Putamen (tissue), 1 donor: ENCODE data around the gene ALPI.
"Not testable (repeated sequence)": the region's sequence is repeated elsewhere in the genome, so short reads cannot be mapped to it uniquely, and the experiment has no call there.

ENCODE experiments used
- DNase-seq: peaks from one replicate; pipeline ENCODE4 v3.0.0-alpha.2; 2016; ENCODE audit warnings: low spot score

Gene ALPI

DNA sequence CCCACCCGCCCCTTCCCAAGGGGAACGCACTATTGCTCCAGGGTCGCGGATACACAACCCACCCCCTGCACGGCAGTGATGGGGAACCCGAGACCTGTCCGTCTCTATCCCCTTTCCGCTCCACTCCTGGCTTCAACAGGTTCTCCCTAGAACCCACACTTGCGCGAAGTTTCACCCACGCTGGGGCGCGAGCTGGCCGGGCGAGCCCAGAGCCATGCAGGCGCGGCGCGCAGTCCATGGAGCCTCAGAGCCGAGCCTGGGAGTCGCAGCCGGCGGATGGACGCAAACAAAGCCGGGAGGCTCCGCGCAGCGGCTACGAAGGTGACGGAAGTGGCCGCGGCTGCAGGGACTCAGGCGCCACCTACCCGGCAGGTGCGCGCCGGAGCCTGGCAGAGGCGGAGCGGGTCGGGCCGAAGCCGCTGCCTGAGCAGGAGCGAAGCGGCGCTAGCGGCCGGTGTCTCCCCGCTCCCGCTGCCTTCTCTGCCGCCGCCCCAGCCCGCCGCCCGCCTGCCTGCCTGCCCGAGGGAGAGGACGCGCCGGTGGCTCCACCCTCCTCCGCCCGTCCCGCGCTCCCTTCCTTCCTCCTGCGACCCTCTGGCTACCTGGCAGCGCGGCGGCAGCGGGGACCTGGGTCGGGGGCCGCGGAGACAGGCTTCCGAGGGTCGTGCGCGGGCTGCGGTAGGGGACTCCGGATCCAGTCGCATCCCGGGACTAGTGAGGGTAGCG lies 35.3 kb upstream of the ALPI start:
- no peak for DNase-seq

DNA sequence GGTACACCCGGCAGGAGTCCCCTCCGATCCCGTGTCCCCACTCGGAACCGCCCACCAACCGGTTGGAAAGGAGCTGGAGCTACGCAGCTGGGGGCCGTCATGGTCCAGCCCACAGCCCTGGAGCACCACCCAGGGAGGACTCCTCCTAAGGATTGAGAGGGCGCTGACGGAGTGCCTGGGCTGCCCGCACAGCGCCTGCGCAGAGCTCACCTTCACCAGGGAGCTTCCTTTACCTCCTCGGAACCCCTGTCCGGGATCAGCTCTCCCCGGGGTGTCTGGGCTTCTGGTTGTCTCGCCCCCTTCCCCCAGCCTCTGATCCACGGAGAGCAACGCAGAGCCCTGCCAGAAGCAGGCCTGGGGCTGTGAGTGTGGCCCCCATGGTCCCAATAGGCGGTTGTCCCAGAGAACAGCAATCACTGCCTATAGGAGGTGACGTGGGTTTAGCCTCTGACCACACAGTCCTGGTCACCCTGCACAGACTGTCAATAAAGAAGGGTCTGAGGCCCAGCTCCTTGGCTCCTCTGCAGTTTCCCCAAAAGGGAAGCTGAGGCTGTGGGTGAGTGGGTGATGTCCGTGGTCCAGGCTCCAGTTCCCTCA lies 34.7 kb upstream of the ALPI start:
- no peak for DNase-seq

DNA sequence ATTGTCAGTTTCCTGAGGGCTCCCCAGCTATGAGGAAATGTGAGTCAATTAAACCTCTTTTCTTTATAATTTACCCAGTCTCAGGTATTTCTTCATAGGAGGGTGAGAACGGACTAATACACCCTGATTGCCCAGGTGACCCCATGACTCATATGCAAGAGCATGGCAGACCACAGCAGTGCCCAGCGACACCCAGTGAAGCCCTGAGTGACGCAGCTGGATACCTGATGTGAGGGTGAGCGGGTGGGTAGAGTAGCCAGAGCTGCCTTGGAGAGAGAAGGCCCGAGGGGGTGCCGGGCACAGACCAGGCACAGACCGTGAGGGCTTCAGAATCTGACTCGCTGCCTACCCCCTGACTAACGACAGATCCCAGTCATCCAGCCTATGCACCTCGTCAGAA lies 33.9 kb upstream of the ALPI start:
- DNase-seq = no peak

DNA sequence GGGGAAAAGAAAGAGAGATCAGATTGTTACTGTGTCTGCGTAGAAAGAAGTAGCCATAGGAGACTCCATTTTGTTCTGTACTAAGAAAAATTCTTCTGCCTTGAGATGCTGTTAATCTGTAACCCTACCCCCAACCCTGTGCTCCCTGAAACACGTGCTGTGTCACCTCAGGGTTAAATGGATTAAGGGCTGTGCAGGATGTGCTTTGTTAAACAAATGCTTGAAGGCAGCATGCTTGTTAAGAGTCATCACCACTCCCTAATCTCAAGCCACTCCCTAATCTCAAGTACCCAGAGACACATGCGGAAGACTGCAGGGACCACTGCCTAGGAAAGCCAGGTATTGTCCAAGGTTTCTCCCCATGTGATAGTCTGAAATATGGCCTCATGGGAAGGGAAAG lies 33.0 kb upstream of the ALPI start:
- not testable (repeated sequence) for DNase-seq

DNA sequence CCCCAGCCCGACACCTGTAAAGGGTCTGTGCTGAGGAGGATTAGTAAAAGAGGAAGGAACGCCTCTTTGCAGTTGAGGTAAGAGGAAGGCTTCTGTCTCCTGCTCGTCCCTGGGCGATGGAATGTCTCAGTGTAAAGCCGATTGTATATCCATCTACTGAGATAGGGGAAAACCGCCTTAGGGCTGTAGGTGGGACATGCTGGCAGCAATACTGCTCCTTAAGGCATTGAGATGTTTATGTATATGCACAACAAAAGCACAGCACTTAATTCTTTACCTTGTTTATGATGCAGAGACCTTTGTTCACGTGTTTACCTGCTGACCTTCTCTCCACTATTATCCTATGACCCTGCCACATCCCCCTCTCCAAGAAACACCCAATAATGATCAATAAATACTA lies 32.5 kb upstream of the ALPI start:
- DNase-seq = not testable (repeated sequence)

DNA sequence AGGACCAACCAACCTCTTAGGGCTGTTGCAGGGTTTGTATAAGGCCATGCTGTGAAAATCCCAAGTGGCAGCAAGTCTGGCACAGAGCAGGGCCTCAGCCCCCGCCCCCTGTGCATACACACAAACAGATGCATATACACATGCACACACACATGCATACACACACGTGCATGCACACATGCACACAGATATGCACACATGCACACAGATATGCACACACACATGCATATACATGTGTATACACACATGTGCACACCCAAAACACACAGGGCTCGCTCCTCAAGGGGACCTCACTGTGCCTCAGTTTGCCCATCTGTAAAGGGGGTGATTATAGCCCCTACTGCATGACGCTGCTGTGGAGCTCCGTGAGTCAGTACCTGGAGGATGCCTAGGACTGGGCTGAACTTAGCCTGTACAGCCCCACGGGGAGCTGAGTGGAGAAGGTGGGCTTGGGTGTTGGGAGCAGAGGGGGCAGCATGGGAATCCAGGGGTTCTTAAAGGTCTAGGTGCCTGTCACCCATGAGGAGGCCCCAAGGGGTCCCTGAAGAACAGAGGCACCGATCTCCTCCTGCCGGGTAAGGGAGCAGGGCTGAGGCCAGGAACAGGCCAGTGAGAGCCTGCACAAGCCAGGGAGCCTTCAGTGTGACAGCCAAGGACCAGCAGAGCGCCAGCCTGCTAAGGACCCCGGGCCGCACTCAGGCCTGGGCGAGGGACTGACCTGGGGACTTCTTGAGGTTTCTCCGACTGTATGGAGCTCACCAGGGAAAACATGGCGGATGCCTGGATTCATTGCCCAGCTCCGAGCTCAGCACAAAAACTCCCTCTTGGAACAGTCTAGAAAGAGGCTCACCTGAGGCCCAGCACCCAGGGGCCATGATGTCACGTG lies 24.0 kb upstream of the ALPI start:
- no peak for DNase-seq

- DNase-seq = no peak
These were observed 23.3 kb upstream of the ALPI start for GRCh38 chr2:232432598-232433184.

GRCh38 chr2:232433622-232434021 lies 22.3 kb upstream of the ALPI start:
- DNase-seq = not testable (repeated sequence)

DNA sequence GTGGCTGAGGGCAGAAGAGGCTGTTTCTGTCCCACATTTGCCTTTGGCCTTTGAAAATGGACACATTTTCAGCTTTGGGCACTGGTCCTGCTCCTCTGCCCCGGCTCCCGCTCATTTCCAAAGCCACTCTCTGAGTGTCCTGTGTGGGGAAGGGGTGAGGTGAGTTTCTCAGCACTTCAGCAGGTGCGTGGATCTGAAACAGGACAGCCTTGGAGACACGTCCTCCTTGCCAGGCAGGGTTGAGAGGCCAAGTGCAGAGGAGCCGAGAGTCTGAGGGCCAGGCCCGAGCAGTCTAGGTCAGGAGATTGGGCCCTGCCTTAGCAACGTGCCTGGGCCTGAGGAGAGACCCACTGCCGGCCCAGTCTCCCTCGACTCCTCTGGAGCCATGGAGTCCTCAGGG lies 21.9 kb upstream of the ALPI start:
- DNase-seq = no peak

DNA sequence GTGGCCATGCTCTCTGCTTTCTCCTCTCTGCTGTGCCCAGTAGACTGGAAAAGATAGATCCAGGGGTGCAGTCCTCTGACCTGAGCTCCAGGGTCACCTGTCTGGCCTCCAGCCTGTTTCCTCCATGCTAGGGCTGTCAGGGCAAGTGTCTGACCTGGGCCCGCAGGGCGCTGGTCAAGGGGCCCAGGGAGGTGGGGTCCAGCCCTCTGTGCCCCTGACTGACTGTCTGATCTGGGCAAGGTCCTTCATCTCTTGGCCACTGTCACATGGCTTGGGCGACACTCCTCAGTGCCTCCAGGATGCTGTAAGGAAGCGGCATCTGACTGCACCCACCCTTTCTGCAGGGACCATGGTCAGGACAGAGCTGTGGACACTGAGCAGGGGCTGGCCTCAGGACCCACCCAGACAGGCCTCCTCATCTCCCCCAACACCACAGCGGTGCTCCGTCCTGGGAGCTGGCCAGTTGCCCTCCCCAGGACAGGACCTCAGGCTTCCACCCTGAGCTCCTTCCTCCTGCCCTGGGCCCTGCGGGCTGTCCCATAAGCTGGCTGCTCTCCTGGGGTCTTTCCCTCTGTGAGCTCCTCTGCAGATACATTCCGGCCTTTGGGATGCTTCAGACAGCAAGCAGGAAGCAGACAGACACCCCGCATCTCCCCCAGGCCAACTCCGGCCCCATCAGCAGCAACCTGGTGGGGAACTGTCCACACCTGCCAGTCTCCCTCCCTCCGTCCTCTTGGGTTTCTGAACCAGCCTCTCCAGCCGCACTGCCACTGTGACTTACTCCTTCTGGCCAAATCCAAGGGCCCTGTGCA lies 21.2 kb upstream of the ALPI start:
- no peak for DNase-seq

GRCh38 chr2:232435375-232435648 lies 20.6 kb upstream of the ALPI start:
- DNase-seq = no peak

DNA sequence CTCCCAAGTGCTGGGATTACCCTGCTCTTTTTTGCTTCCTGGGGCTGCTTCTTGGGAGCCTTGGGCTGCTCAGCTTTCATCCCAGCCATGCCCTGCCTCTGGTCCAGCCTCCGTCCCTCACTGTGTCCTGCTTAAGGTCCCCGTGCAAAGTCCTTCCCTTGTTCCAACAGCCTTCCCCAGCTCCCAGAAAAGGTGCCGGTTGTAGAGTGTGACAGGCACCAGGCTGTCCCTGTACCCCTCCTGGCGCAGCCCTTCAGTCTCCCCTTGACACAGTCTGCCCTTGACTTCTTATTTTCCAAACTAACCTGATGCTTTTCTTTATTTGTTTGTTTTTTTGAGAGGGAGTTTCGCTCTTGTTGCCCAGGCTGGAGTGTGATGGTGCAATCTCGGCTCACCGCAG lies 20.1 kb upstream of the ALPI start:
- DNase-seq = no peak

DNA sequence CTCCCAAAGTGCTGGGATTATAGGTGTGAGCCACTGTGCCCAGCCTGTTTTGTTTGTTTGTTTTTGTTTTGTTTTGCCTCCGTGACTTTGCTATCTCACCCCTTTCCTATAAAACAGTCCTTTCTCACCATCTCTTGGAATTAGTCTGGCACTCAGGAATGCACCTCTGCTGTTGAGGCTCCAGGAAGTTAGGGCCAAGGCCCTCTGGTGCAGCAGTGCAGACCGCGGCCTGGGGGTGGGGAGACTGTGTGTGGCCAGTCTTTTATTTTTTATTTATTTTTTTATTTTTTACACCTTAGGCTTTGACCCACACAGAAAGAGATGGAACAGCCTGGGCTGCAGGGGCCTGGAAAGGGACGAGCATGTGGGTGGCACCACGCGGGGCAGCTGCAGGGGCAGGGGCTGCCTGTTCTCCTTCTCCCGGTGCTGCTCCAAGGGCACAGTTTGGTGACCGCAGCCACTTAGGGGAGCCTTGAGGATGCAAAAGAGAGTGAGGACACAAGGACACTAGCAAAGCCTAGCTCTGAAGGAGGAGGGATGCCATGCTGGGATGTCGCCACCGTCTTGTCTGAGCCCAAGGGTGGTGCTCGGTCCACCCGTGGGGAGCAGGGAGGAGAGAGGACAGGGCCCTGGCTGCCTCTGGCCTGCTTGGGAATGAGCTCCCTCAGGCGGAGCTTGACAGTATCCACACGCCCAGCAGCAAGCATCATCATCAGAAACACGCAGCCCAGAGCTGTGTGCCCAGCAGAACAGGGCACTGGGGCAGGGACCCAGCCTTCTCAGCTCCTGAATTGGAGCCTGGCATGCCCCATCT lies 19.4 kb upstream of the ALPI start:
- DNase-seq = no peak

GRCh38 chr2:232437195-232437571 lies 18.8 kb upstream of the ALPI start:
- no peak for DNase-seq

DNA sequence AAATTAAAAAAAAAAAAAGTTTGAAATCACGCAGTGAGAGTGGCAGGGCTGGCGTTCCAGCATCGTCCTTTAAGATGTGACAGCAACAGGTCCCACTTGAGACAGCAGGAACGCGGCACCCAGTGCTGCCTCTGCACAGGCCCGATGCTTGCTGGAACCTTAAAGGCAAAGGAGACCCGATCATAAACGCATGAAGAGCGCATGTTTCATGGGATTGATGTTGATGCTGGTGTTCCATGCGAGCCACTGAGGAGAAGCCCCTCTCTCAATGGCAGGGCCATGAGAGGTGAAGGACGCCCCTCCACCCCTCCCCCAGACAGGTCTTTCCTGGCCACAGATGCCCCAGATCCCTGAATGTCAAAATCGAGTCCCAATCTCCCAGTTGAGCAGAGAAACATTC lies 17.9 kb upstream of the ALPI start:
- no peak for DNase-seq

- DNase-seq = no peak
These were observed 16.8 kb upstream of the ALPI start for GRCh38 chr2:232438951-232439757.

GRCh38 chr2:232439758-232440135 lies 16.2 kb upstream of the ALPI start:
- no peak for DNase-seq

GRCh38 chr2:232440220-232441018 lies 15.5 kb upstream of the ALPI start:
- peak; percentile 55 for DNase-seq

DNA sequence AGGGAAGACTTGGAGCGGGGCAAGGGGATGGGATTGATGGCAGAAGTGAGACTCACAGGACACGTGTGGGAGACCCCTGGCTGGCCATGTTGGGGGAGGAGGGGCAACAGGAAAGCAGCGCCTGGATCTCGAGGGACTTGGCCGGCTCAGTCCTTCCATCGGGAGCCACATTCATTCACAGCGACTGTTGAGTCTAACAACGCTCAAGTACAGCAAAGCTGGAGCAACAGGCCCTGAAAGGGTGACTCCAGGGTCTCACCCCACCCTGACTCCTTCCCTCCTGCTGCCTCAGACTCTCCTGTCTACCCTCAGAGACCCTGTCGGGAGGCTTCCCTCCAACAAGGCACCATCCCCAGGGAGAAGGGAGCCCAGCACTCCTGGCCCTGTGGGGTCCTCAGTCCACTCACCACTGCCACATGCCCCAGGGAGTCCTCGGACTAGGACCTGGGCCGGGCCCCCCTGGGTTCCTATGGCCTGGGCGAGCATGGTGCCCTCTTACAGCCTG lies 14.8 kb upstream of the ALPI start:
- DNase-seq = no peak
